ENCODE results near the gene ANAPC2.

The ANAPC2 gene

GRCh38 chr9:137181680-137182079 is 6.7 kb downstream of the ANAPC2 start:
- intact Hi-C loops (cut with DNase I) = no loop called here

GRCh38 chr9:137180491-137180890 is 7.9 kb downstream of the ANAPC2 start:
- DNase-seq = no peak
- intact Hi-C loops (cut with DNase I) = no loop called here

More at GRCh38 chr9:137181680-137182079, 6.7 kb downstream of the ANAPC2 start:
- DNase-seq = no peak

- intact Hi-C loops (cut with DNase I) = no loop called here
- no peak for DNase-seq
Measured at GRCh38 chr9:137179761-137180160, 8.6 kb downstream of the ANAPC2 start.

- no peak for DNase-seq
- intact Hi-C loops (cut with DNase I) = no loop called here
Measured at GRCh38 chr9:137178939-137179630, 9.3 kb downstream of the ANAPC2 start.

GRCh38 chr9:137178201-137178938 is 10.0 kb downstream of the ANAPC2 start:
- intact Hi-C loops (cut with DNase I) = no loop called here
- DNase-seq = no peak

GRCh38 chr9:137176302-137177182 is 11.8 kb downstream of the ANAPC2 start:
- DNase-seq = peak in 2 of 10 donors; percentile 52 to 56

GRCh38 chr9:137175345-137175961 is 12.9 kb downstream of the ANAPC2 start:
- intact Hi-C loops (cut with DNase I) = no loop called here
- DNase-seq = no peak

More at GRCh38 chr9:137176302-137177182, 11.8 kb downstream of the ANAPC2 start:
- intact Hi-C loops (cut with DNase I) = no loop called here

- no peak for DNase-seq
- intact Hi-C loops (cut with DNase I) = no loop called here
Measured at GRCh38 chr9:137174722-137175293, 13.6 kb downstream of the ANAPC2 start.

- DNase-seq = no peak
- intact Hi-C loops (cut with DNase I) = no loop called here
Measured at GRCh38 chr9:137173796-137174664, 14.3 kb downstream of the ANAPC2 start.

GRCh38 chr9:137172901-137173795 is 15.2 kb downstream of the ANAPC2 start:
- intact Hi-C loops (cut with DNase I) = no loop called here
- no peak for DNase-seq

GRCh38 chr9:137171149-137171900 is 17.0 kb downstream of the ANAPC2 start:
- intact Hi-C loops (cut with DNase I) = no loop called here
- DNase-seq = no peak

- intact Hi-C loops (cut with DNase I) = no loop called here
- DNase-seq = no peak
Measured at GRCh38 chr9:137170486-137171148, 17.7 kb downstream of the ANAPC2 start.

GRCh38 chr9:137169896-137170358 is 18.4 kb downstream of the ANAPC2 start, which contains the start of gene LRRC26:
Gene LRRC26, minus strand, starts transcription at chr9:137170051. Its CDS starts 108 bp downstream, at chr9:137169943.
- no peak for DNase-seq
- intact Hi-C loops (cut with DNase I) = loop anchor here (5.0 kb wide), 1 partner anchor 38 kb away; no protein-coding TSS in a partner anchor

- peak in 8 of 10 donors; percentile 58 to 95 (median 79) for DNase-seq
- intact Hi-C loops (cut with DNase I) = loop anchor here (5.0 kb wide), 1 partner anchor 37 kb away; no protein-coding TSS in a partner anchor
Measured at GRCh38 chr9:137168904-137169856, 19.2 kb downstream of the ANAPC2 start.

GRCh38 chr9:137168573-137168903 is 19.8 kb downstream of the ANAPC2 start:
- intact Hi-C loops (cut with DNase I) = loop anchor here (5.0 kb wide), 1 partner anchor 36 kb away; no protein-coding TSS in a partner anchor
- peak in 5 of 10 donors; percentile 52 to 91 (median 57) for DNase-seq

All from posterior cingulate gyrus (tissue), 11 donors.